Stimulated activated CD4-positive, alpha-beta T cell treated with anti-CD3 and anti-CD28 coated beads, Interleukin-15, amount 100 ng/mL, for 48 hours (primary cell): ENCODE data around the gene CPT1B.
A peak's percentile ranks its signal among the peaks of the same experiment; 100 is the strongest.

Experiments
- DNase-seq, 2 donors: peaks; one replicate each; pipeline ENCODE4 v3.0.0-alpha.2; 2020; ENCODE audit warnings: low read depth in 2 of 2

CPT1B gene

DNA sequence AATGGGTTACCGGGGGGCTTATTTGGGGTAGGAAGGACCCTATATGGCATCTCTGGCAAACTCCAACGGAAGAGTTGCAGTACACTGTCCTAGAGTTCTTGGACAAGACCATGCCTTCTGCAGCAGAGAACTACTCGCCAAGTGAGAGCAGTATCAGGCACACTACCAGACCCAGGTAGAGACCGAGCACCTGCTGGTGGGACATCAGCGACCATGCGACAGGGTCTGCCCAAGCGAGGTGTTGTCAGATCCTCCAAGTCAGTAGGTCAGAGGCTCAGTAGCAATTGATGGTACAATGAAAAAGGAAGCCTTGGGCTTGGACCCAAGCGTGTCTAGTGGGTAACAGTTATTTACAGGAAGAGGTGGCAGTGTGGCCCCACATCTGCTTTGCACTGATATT, 7.6 kb upstream of the CPT1B start:
- DNase-seq: no peak

DNA sequence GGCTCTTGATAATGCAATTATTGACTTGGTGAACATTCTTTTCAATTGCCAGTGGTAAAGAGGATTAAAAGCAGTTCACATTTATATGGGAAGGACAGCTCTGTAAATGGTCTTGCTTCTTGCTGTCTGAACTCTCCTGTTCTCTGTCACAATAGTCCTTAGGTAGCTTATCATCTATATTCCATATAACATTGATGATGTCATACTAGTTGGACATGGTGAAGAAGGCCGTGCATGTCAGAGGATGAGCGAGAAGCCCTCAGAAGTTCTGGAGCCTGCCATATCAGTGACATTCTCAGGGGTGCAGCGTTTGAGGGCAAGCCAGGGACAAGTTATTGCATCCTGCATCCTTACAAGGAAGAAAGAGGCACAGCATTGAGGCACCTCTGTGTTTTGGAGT, 7.0 kb upstream of the CPT1B start:
- no peak for DNase-seq

DNA sequence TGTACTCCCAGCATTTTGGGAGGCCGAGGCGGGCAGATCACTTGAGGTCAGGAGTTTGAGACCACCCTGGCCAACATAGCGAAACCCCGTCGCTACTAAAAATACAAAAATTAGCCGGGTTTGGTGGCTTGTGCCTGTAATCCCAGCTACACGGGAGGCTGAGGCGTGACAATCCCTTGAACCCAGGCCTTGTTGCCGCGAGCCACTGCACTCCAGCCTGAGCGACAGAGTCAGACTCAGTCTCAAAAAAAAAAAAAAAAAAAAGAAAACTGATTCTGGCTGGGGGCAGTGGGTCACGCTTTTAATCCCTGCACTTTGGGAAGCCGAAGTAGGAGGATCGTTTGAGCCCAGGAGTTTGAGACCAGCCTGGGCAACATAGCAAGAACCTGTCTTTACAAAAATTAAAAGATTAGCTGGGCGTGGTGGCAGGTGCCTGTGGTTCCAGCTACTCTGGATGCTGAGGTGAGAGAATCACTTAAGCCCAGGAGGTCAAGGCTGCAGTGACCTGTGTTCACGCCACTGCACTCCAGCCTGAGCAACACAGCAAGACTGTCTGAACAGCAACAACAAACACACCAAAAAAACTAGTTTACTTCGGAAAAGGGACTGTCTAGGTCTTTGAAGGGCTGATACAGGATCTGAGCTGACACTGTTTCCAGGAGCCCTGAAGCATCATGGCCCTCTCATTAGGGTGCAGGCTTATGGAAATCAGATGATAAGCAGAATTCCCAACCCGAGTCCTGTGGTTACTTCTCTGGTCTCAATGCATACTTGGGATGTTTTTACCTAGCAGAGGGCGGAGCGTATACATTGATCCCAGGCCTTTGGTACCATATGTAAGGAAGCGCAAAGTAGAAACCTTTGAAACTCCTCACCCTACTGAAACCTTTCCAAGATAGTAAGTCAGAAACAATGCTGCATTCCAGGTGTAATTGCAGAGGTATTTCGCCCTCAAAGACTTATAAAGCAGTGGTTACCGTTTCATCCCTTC, 6.2 kb upstream of the CPT1B start:
- DNase-seq: no peak

DNA sequence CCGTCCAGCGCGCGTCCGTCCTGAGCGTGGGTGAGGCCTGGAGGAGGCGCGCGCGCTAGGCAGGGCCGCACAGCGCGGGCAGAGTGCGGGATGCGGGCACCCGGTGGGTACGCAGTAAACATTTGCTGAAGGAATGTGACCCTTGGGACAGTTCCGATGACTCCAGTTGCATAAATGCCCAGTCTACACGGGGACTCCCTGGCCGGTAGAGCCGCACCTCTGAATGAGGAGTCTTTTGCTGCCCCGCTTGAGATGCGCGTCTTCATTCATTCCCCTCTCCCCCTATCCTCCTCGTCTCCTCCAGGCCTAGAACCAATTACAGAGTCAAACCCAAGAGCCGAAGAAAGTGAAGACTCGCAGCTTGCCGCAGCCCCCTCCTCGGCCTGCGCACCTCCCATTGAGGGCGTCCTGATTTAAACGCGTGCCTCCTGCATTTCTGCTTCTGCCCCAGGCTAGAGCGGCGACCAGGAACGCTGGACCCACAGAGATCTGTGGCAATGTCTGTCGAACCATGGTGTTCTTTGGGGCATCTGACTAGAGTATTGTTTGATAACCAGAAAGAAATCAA, 5.2 kb upstream of the CPT1B start:
- no peak for DNase-seq

DNA sequence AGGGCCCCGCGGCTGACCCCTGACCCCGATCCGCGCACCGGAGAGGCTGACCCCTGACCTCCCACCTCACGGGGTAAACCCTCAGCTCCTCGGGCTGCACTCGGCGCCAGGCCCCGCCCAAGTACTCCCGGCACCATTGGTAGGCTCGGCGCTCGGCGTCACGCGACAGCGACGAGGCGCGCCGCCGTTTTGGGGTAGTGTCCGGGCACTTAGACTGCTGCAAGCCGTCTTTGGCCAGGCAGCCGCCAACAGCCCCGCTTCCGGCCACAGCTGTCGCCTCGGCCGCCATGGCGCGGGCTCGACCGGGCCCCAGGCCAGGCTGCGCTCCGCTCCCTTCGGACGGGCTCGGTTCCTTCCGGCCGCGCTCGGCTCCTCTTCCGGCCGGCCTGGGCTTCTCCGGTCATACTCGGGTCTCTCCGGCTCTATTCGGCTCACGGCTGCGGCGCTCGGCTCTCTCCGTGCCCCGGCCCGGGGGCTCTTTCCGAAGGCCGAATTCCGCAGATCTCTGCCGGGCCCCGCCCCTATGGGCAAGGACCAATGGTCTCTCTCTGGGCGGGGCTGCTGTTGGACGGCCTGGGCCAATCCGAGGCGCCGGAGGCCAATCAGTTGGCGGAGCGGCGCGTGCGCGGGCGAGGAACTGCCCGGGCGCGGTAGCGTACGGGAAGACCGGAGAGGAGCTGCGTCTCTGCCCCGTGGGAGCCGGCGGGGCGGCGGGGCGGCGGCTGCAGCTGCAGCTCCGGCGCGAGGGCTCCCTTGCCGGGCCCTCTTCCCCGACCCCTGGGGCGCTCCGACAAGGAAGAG, 4.5 kb upstream of the CPT1B start, which contains the start of gene CHKB:
Gene CHKB, minus strand, starts transcription at position 357 of the 801 bp plus-strand sequence. Its CDS starts 68 bp downstream, at position 289.
- peak; percentile 98 for DNase-seq

DNA sequence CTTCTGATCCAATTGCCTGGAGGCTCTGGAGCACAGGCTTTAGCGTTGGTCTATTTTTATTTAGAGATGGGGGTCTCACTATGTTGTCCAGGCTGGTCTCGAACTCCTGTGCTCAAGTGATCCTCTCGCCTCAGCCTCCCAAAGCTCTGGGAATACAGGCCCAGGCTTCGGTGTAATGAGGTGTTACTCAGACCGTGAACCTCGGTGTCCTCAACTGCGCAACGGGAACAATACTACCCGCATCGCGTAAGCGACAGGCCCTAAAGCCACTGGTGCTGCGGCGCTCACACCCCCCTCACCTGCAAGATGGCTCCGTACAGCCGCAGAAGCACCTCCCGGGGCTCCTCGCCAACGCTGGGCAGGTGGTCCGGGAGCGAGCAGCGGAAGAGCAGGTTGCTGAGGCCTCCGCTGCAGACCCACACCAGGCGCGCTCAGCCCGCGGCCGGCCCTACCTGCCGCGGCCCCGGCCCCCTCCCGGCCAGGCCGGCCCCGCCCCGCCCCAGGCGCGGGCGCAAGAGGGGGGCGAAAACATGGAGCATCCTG, 3.8 kb upstream of the CPT1B start:
- peak in 1 of 2 donors; percentile 25 for DNase-seq

DNA sequence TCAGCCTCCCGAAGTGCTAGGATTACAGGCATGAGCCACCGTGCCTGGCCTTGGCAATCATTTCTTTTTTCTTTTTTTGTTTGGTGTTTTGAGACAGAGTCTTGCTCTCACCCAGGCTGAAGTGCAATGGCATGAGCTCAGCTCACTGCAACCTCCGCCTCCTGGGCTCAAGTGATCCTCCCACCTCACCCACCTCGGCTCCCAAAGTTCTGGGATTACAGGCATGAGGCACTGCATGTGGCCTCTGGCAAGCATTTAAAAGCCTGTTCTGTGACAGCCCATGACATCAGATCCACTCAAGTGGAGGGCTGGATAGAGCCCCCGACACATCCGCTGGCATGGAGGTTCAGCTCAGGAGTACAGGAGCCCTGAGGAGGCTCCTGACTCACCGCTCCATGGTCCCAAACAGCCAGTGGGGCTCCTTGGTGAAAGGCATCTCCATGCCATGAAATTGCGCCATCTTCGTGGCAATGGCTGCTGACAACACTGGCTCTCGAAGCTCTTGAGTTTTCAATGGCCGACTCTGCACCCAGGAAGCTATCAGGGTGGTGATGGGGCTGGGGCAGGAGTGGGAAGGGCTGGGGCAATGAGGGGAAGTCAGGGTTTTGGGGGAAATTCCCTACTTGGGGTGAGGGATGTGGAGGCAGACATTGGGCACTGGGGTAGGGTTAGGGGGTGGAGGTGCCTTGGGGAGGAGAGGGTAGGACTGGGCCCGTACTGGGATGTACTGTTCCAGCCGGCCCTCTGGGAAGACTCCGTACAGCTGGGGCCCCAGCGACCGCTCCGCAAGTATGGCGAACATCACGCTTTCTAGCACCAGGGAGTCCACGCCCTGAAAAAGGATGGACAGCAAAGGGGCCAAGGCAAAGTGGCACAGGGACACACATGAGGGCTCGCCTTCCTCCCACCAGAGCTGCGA, 3.1 kb upstream of the CPT1B start:
- DNase-seq: no peak

DNA sequence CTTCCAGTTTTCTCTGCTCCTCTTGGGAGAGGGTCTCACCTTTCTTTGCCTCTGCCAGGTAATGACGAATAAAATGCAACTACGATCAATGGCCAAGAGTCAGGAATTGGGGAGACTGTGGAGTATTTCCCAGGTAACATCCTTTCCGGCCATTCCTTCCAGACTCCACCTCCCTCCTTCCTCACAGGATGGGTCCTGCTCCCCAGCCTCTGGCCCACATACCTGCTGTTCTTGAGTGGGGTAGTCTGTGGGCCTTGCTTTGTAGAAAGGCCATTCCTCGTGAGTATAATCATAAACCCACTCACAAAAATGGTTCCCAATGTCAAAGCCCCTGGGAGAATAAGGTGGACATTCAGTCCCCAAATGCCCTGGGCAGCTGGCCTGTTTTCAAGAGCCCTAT, 1.5 kb upstream of the CPT1B start:
- DNase-seq: no peak

DNA sequence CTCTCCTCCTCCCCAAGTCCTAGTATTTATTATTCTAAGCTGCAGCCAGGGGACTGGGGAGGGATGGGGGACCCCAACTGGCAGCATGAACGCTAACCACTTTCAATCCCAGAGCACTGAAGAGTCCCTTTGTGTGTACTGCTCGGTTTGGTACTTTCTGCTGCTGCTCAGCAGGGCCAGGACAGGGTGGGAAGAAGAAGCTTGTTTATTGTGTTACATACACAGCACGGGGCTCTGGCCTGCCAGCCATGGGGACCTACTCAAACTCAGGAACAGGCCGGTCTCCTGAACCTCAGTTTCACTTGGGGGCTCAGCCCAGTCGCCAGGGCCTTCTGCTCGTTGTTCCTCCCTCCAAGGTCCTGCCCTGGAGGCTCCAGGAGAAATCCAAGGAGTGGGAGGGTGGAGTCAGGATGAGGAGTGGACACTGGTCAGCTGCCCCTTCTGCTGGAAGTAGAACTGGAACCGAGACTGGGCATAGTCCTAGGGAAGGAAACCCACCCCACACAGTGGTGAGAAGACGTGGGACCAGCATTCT, 616 bp upstream of the CPT1B start:
- DNase-seq: no peak

DNA sequence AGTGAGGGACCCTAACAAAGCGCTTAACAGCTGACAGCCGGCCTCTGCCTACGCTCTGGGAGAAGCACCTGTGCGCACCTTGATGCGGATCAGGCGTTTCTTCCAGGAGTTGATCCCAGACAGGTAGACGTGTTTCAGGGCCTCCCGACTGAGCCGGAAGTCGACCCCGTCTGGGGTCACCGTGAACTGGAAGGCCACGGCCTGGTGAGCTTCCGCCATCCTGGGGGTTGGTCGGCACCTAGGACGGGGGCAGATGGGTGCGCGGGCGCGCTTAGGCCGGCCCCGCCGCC, 585 bp downstream of the CPT1B start:
- no peak for DNase-seq

DNA sequence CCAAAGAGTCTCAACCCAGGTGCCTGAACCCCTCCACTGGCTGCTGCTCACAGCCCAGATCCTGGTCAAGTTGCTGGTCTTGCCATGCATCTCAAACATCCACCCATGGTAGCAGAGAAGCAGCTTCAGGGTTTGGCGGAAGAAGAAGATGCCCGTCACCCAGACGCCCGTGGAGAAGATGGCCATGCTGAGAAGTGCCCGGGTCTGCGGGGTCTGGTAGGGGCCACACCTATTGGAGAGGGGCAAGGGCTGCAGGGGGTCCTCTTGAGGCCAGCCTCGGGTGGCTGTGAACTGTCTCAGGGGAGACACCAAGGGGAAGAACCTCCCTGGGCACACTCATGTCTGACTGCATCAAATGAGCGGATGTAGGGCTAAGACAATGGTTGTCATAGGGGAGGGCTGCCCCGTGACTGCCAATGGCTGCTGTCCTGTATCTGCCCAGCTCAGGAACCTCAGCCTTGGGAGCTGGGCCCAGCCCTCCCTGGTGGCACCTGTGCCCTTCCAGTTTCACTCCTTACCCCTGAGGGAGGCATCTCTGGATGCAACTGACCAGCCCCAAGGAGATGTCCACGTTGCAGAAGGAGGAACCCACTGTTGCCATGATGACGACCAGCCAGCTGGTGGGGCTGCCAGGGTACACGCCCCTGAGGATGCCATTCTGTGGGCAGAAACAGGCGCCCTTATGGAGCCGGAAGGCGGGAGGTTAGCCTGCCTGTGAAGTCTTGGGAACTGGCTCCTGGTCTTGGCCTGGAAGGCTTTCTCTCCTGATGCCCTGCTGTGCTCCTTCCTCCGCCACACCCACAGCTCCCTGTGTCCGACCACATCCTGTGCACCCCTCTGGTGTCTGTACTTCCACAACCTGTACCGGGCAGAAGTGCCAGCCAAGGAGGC, 1.2 kb downstream of the CPT1B start:
- no peak for DNase-seq

DNA sequence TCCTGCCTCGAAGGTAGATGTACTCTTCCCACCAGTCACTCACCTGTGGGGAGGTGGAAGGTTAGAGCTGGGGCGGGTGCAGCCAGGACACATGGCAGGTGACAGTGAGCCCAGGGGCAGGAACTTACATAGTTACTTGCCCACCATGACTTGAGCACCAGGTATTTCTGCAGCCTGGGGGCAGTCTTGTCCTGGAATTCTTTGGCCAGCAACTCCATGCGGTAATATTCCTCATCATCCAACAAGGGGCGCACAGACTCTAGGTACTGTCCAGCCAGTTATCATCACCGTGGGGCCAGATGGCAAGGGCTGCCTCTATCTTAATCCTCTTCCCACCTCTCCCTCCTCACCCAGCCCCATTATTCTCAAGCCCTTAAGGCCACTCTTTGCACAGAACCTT, 2.2 kb downstream of the CPT1B start:
- DNase-seq: no peak

DNA sequence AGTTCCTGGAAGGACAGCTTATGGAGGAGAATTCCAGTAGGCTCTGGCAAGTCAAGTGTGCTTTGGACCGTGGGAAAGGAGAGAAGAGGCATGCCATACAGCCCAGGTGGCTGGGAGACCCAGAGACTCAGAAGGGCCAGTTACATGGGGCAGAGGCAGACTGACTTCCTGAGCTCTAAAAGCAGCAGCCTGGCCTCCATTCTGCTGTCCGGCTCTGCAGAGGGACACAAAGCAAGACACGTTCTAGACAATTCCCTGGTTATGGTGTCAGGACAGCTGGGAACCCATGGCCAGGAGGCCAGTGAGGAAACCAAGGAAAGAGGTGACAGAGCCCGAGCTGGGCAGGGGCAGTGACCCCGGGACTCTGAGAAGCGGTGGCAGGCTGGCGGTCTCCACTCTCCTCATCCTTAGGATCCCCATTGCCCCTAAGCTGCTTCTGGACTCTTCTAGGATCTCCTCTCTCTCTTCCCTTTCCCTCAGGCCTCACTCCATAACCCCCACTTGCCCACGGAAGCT, 2.7 kb downstream of the CPT1B start:
- DNase-seq: no peak

DNA sequence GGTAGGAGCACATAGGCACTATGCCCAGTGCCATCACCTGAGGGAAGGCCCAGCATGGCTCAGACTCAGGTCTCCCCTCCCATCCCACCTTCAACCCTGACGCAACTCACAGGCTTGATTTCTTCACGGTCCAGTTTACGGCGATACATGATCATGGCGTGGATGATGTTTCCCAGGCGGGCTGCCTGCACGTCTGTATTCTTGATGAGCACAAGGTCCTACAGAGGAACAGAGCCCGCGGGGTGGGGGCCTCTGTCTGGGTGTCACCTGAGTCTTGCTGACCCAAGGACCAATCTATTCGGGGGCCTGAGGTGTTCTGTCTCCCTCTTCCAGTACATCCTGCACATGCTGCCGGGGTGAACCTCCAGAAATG, 3.9 kb downstream of the CPT1B start:
- DNase-seq: no peak

DNA sequence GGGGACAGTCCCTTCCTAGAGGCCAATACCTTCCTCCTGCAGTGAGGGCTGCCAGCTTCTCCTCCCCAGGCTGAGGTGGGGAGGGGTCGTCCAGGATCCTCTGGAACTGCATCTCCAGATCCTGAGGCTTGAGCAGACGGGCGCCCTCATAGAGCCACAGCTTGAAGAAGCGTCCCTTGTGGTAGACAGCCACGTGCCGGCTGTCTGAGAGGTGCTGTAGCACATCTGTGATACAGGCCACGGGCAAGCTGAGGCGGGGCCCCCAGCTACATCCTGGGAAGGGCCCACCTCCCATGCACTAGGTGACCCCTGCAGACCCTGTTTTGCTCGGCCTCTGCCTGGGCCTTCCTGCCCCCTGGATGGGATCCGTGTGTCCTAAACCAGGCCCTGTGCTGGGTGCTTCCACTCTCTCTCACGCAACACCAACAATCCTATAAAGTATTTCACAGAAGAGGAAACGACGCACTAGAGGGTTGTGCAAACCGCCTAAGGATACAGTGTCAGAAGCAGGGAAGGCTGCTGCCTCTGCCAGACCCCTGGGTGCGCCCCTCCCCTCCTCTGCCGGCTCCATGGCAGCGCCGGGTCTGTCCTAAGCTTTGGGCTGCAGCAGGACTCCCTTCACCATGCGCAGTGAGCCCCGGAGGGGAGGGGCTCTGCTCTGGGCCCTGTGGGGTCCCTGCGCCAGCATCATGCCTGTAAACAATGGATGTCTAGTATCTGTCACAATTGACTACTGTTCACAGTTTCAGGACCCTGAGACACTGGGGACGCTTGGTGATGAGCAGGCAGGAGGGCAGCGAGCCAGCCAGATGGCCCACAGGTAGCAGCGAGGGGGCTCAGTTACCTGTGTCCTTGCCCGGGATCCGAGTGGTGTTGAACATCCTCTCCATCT, 4.5 kb downstream of the CPT1B start:
- DNase-seq: no peak

DNA sequence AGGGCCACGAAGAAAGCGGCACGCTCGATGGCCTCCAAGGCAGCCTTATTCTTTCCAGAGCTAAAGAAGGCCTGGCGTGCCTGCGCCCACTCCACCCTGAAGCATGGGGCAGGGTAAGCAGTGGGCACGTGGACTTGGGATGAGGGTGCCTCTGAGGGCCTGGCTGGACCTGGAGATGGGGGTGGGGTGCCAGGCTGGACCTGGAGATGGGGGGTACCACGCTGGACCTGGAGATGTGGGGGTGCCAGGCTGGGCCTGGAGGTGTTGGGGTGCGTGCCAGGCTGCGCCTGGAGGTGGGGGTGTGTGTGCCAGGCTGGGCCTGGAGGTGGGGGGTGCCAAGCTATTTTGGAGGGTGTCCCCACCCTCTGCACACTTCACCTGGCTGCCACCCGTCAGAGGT, 5.3 kb downstream of the CPT1B start:
- DNase-seq: no peak

DNA sequence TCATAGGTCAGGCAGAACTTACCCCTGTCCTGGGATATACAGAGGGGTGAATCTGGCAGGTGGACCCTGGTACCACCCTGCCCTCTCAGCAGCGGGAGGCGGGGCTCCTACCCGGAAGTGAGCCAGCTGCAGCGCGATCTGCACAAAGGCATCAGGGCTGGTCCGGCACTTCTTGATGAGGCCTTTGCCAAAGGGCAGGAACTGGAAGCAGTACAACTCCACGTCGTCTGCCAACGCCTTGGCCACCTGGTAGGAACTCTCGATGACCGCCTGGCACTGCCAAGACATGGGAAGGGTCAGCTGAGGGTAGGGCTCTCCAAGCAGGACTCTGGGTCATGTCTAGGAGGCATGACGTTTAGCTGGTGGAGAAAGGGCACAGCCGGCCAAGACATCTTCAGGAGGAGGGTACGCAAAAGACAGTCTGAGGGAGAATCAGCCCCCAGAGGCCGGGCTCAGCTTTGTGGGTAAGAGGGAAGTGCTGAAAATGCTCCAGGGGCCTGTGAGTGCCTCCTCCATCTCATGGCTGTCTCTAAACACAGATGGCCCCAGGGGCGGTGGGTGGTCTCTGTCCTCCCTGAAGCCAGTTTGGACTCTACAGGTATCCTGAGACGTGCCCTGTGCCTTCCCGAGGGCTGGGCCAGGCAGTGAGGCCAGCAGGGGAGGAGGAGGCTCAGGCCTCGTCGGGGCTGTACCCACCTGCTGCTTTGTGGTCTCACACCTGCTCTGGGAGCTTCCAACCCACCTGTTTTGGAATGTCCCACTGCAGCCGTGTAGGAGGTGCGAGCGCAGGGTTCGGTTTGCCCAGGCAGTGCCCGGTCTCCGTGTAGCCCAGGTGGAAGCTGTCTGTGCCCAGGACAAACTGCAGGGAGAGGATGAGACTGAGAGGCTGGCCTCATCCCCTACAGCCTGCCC, 6.7 kb downstream of the CPT1B start:
- DNase-seq: no peak

DNA sequence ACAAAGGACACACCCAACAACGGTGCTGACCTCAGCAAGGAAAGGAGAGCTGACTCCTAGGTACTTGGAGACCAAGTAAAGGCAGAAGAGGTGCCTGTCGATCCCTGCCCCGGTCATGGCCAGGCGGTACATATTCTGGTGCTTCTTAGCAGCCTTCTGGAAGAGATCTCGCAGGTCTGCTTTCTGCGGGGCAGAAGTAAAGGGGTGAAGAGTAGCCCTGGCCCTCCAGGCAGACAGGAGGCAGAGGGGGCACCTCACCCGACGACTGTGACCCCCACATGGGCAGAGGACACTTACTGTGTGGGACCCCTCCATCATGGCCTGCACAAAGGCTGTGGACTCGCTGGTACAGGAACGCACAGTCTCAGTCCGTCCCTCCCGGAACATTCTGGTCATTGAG, 7.4 kb downstream of the CPT1B start:
- DNase-seq: no peak
